CD4-positive, alpha-beta memory T cell (primary cell): ENCODE data around the gene NF1. TPM values are rescaled to one million over a fixed set of nuclear protein-coding genes. Genes with fewer than 3 reads are reported as not detected.

Source experiments
- CTCF ChIA-PET: fragments of 350-600 bp; sonication (Branson Sonifier 250); formaldehyde crosslinking; loops from one replicate; lab custom pipeline; 2021; ENCODE audit warnings: inconsistent platforms; ENCODE audit not compliant: partially characterized antibody; lab: Charles Lee
- POLR2A ChIA-PET: fragments of 350-600 bp; sonication (Branson Sonifier 250); formaldehyde crosslinking; loops from one replicate; lab custom pipeline; 2021; ENCODE audit not compliant: partially characterized antibody; lab: Charles Lee
- DNase-seq, 5 donors: peaks; one replicate each; pipeline versions ENCODE4 v3.0.0 to v3.0.0-alpha.2; 2020 to 2022; ENCODE audit warnings: mixed read lengths in 1 of 5
- H3K27ac ChIP-seq: one replicate; pipeline ENCODE4 v1.7.0; 2013; ENCODE audit warnings: low read depth, low read length
- H3K27me3 ChIP-seq: 2 replicates; pipeline ENCODE4 v1.7.0; 2013; ENCODE audit warnings: mild to moderate bottlenecking, low read length, moderate library complexity; ENCODE audit not compliant: insufficient read depth
- H3K36me3 ChIP-seq: 2 replicates; pipeline ENCODE4 v1.7.0; 2013; ENCODE audit warnings: mild to moderate bottlenecking, low read length, moderate library complexity; ENCODE audit not compliant: insufficient read depth
- H3K4me1 ChIP-seq: 2 replicates; pipeline ENCODE4 v1.7.0; 2013; ENCODE audit warnings: mild to moderate bottlenecking, low read length, moderate library complexity; ENCODE audit not compliant: insufficient read depth
- H3K4me3 ChIP-seq, 2 donors: one replicate each; pipeline ENCODE4 v1.7.0; 2013; ENCODE audit warnings: low read length in 2 of 2, mild to moderate bottlenecking in 1 of 2
- H3K9me3 ChIP-seq, 2 donors: one replicate each; pipeline ENCODE4 v1.7.0; 2013; ENCODE audit warnings: low read length in 2 of 2, control low read depth in 1 of 2; ENCODE audit not compliant: control insufficient read depth in 1 of 2
- H3K27ac Mint-ChIP-seq, 7 donors: one replicate each; pipeline ENCODE4 v1.8.0; 2020 to 2021; ENCODE audit warnings: mixed read lengths in 7 of 7, mild to moderate bottlenecking in 6 of 7, inconsistent platforms in 3 of 7, moderate library complexity in 3 of 7
- H3K27me3 Mint-ChIP-seq, 2 donors: one replicate each; pipeline ENCODE4 v1.8.0; 2020 to 2021; ENCODE audit warnings: mixed read lengths in 2 of 2
- H3K36me3 Mint-ChIP-seq, 2 donors: one replicate each; pipeline ENCODE4 v1.8.0; 2020 to 2021; ENCODE audit warnings: mixed read lengths in 2 of 2, inconsistent platforms in 1 of 2, mild to moderate bottlenecking in 1 of 2
- H3K4me1 Mint-ChIP-seq, 4 donors: one replicate each; pipeline ENCODE4 v1.8.0; 2020 to 2021; ENCODE audit warnings: mixed read lengths in 4 of 4, mild to moderate bottlenecking in 1 of 4
- H3K4me3 Mint-ChIP-seq, 8 donors: one replicate each; pipeline ENCODE4 v1.8.0; 2020 to 2021; ENCODE audit warnings: mixed read lengths in 8 of 8, mild to moderate bottlenecking in 7 of 8, moderate library complexity in 6 of 8, inconsistent platforms in 3 of 8
- H3K9me3 Mint-ChIP-seq, 8 donors: one replicate each; pipeline ENCODE4 v1.8.0; 2020 to 2021; ENCODE audit warnings: mixed read lengths in 8 of 8, mild to moderate bottlenecking in 5 of 8, inconsistent platforms in 3 of 8, moderate library complexity in 1 of 8
- intact Hi-C: fragments of 100-400 bp; cut with micrococcal nuclease; formaldehyde crosslinking; loops from one replicate; pipeline ENCODE4 v1.15.1; 2023
- polyA plus RNA-seq, 2 donors: library from polyadenylated mRNA; unstranded; fragments of 300-500 nt; fragmentation: Illumina TruSeq; gene quantifications; one replicate each; pipeline ENCODE4 v1.2.3, GENCODE V29; 2021
- total RNA-seq, 2 experiments: library from RNA; stranded (reverse); gene quantifications; one replicate each; pipeline ENCODE4 v1.2.3, GENCODE V29; 2021

The NF1 gene
- total and polyA plus RNA-seq, 4 experiments from 2014 or later, result 5.5 to 52.4 (median 27.9) TPM

DNA sequence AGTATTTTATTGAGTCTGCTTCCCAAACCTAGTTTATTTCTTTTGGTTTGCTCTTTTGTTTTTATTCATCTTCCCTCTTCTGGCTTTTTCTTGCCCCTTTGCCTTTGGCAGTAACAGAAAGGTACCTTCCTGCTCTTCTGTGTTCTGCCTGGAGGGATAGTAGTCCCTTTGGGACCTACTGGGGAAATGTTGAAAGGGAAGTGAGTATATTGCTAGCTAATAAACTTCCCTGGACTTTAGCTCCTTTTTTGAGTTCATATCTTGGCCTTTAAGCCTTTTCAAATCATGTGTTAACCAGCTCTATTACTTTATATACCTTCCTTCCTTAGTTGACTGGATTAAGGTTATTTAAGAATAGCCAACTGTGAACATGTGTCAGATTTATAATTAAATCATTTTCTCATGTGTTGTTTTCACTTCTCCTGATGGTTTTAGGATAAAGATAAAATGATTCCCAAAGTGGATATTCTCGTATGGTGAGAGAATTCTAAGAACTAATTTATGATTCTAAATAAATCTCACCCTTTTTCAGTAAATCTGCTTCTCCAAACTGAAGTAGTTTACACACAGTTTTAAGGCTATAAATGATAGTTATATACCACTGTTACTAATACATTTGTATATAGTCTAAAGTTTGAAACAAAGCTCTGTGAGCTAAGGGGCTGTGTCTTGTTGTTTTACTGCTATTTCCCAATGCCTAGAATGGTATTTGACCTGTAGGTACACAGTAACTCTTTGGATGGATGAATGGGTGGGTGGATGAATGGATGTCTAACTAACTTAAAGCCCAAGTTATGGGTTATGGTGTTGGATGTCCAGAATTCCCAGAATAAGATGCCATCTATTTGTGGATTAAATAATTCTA, 156.6 kb downstream of the NF1 start:
- POLR2A ChIA-PET, result no interaction called here
- Histone ChIP-seq H3K4me1 (no peaks in the 10 kb centered on the region), H3K27me3 (no peaks in the 10 kb centered on the region), H3K9me3 (no peaks in the 10 kb centered on the region), H3K36me3 (no peaks in the 10 kb centered on the region), H3K27ac (no peak overlapping the region), H3K4me3 (no peak overlapping the region)
- intact Hi-C loops, result no loop called here
- Mint-ChIP-seq H3K27ac (no peak overlapping the region), H3K4me3 (no peak overlapping the region), H3K9me3 (no peaks in the 10 kb centered on the region), H3K27me3 (no peaks in the 10 kb centered on the region), H3K36me3 (peaks cover 0 to 2% of the 10 kb centered on the region in 2 donors), H3K4me1 (no peaks in the 10 kb centered on the region)
- no peak for DNase-seq
- CTCF ChIA-PET, result interaction anchor here (0.6 to 1.4 kb wide), 4 partner anchors 15 to 369 kb away, joined by 3 to 5 read pairs (median 4); no protein-coding TSS in a partner anchor

DNA sequence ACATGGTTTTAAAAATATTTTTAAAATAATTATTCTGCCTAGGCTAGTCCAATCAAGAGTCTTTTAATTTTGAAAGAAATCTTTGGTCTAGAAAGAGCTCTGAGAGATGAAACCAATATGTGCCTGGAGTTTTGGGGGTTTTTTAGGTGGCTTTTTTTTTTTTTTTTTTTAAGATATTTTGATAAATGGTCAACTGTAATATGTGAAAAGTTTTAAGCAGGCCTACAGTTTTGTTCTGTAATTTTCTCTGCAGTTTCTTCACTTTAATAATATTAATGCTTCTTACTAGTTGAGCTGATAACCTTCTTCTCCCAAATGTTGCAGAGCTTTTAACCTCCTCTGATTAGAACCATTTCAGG, 157.2 kb downstream of the NF1 start:
- CTCF ChIA-PET, result interaction anchor here (0.6 to 1.4 kb wide), 6 partner anchors 15 to 369 kb away, joined by 3 to 5 read pairs (median 4); no protein-coding TSS in a partner anchor
- no peaks in the 10 kb centered on the region for H3K4me1 Mint-ChIP-seq

DNA sequence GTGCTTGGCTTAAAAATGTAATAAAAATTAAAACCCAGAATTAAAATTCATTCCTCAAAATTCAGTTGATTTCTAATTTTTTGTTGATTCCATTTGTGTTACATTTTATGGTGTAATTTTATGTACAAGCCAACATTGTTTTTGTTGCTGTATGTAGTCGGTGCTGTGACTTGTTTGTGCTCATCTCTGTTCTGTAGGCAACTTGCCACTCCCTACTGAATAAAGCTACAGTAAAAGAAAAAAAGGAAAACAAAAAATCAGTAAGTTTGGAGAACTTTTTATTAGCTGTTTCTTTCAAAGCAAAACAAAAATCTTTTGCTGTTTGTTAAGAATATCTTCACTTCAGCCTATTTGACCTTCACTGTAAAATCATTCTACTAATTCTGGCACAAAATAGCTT, 158.0 kb downstream of the NF1 start:
- H3K36me3 Mint-ChIP-seq, result peaks cover 0 to 2% of the 10 kb centered on the region in 2 donors
- no peaks in the 10 kb centered on the region for H3K9me3 Mint-ChIP-seq
- H3K27me3 ChIP-seq, result no peaks in the 10 kb centered on the region
- POLR2A ChIA-PET, result no interaction called here
- H3K27me3 Mint-ChIP-seq, result no peaks in the 10 kb centered on the region
- H3K4me1 Mint-ChIP-seq, result no peaks in the 10 kb centered on the region
- intact Hi-C loops, result no loop called here
- H3K4me3 Mint-ChIP-seq, result no peak overlapping the region
- no peaks in the 10 kb centered on the region for H3K9me3 ChIP-seq
- no peak overlapping the region for H3K4me3 ChIP-seq
- H3K27ac ChIP-seq, result no peak overlapping the region
- H3K4me1 ChIP-seq, result no peaks in the 10 kb centered on the region
- no peaks in the 10 kb centered on the region for H3K36me3 ChIP-seq
- DNase-seq, result no peak
- CTCF ChIA-PET, result interaction anchor here (1.2 to 1.4 kb wide), 2 partner anchors 14 to 120 kb away, joined by 4 to 5 read pairs; no protein-coding TSS in a partner anchor
- no peak overlapping the region for H3K27ac Mint-ChIP-seq

More for the DNA sequence above, 157.2 kb downstream of the NF1 start:
- H3K9me3 Mint-ChIP-seq, result no peaks in the 10 kb centered on the region
- H3K27me3 ChIP-seq, result no peaks in the 10 kb centered on the region
- peaks cover 0 to 2% of the 10 kb centered on the region in 2 donors for H3K36me3 Mint-ChIP-seq
- H3K36me3 ChIP-seq, result no peaks in the 10 kb centered on the region
- intact Hi-C loops, result no loop called here
- H3K27ac Mint-ChIP-seq, result no peak overlapping the region
- no peak overlapping the region for H3K4me3 Mint-ChIP-seq
- no peak for DNase-seq
- no peaks in the 10 kb centered on the region for H3K4me1 ChIP-seq
- no peak overlapping the region for H3K4me3 ChIP-seq
- no peaks in the 10 kb centered on the region for H3K27me3 Mint-ChIP-seq
- H3K9me3 ChIP-seq, result no peaks in the 10 kb centered on the region
- POLR2A ChIA-PET, result no interaction called here
- no peak overlapping the region for H3K27ac ChIP-seq

DNA sequence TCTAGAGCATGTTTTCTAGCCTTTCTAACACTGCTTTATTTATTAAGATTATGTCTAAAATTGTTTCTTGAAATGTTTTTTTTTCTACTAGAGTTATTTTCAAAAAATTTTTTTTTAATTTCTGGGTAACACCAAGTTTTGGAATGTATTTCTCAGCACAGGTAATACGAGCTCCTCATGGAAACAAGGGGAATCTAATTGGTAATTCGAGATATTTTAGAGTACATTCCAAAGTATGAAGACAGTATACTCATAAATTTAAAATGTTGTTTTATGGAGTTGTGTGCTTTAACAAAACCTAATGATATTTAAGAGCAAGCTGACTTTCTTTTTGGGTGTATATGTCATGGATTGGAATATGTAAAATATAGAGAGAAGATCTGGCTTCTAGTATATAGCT, 159.9 kb downstream of the NF1 start:
- Mint-ChIP-seq H3K9me3 (no peaks in the 10 kb centered on the region), H3K27ac (no peak overlapping the region), H3K27me3 (no peaks in the 10 kb centered on the region), H3K36me3 (peaks cover 0 to 2% of the 10 kb centered on the region in 2 donors), H3K4me1 (no peaks in the 10 kb centered on the region), H3K4me3 (no peak overlapping the region)
- CTCF ChIA-PET, result interaction anchor here (1.7 kb wide), 1 partner anchor 39 kb away, joined by 5 read pairs; no protein-coding TSS in a partner anchor
- Histone ChIP-seq H3K27ac (no peak overlapping the region), H3K4me1 (no peaks in the 10 kb centered on the region), H3K4me3 (no peak overlapping the region), H3K27me3 (no peaks in the 10 kb centered on the region), H3K9me3 (no peaks in the 10 kb centered on the region), H3K36me3 (no peaks in the 10 kb centered on the region)
- POLR2A ChIA-PET, result no interaction called here
- intact Hi-C loops, result no loop called here
- DNase-seq, result no peak

DNA sequence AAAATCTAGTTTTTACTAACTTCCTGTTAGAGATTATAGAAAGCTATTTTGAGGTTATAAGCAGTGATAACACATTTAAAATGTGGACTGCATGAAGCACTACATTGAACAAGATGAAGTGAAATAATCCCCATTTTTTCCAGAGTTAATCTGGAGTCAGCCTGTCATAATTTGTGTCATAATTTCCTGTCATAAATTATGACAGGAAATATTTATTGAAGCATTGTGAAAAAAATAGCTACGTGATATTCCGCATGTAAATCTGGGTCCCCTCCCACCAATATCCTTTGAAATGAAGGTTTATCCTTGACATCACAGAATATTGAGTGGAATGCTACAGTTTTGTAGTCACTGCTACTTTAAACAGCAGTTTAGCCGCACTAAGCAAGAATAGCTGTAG, 162.2 kb downstream of the NF1 start:
- CTCF ChIA-PET, result interaction anchor here (1.7 kb wide), 1 partner anchor 10 kb away, joined by 5 read pairs; no protein-coding TSS in a partner anchor
- no peaks in the 10 kb centered on the region for H3K27me3 Mint-ChIP-seq

DNA sequence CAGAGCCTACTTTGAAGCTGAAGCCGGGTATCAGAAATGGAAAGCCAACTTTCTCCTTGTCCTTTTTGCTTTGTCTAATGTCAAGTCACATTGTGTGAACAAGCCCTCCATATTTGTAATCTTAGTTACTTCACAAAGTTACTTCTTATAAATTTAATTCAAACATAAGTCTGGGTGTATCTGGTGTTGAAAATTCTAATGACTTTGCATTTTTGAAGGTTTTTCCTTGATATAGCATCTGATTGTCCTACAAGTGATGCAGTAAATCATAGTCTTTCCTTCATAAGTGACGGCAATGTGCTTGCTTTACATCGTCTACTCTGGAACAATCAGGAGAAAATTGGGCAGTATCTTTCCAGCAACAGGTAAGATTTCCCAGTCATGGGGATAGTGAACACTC, 165.4 kb downstream of the NF1 start:
- Histone ChIP-seq H3K27ac (no peak overlapping the region), H3K27me3 (no peaks in the 10 kb centered on the region), H3K9me3 (no peaks in the 10 kb centered on the region), H3K36me3 (no peaks in the 10 kb centered on the region), H3K4me1 (no peaks in the 10 kb centered on the region), H3K4me3 (no peak overlapping the region)
- Mint-ChIP-seq H3K4me1 (no peaks in the 10 kb centered on the region), H3K36me3 (peaks cover 2 to 17% of the 10 kb centered on the region in 2 donors), H3K9me3 (no peaks in the 10 kb centered on the region), H3K27me3 (no peaks in the 10 kb centered on the region), H3K27ac (peak overlapping the region in 1 of 7 donors; percentile 10), H3K4me3 (no peak overlapping the region)
- intact Hi-C loops, result no loop called here
- ChIA-PET CTCF (no interaction called here), POLR2A (no interaction called here)
- no peak for DNase-seq

More for the DNA sequence above, 162.2 kb downstream of the NF1 start:
- H3K9me3 Mint-ChIP-seq, result no peaks in the 10 kb centered on the region
- Histone ChIP-seq H3K36me3 (no peaks in the 10 kb centered on the region), H3K27ac (no peak overlapping the region), H3K4me1 (no peaks in the 10 kb centered on the region), H3K4me3 (no peak overlapping the region), H3K27me3 (no peaks in the 10 kb centered on the region), H3K9me3 (no peaks in the 10 kb centered on the region)
- peaks cover 2 to 16% of the 10 kb centered on the region in 2 donors for H3K36me3 Mint-ChIP-seq
- H3K27ac Mint-ChIP-seq, result no peak overlapping the region
- DNase-seq, result no peak
- intact Hi-C loops, result no loop called here
- no peaks in the 10 kb centered on the region for H3K4me1 Mint-ChIP-seq
- H3K4me3 Mint-ChIP-seq, result no peak overlapping the region
- POLR2A ChIA-PET, result no interaction called here

DNA sequence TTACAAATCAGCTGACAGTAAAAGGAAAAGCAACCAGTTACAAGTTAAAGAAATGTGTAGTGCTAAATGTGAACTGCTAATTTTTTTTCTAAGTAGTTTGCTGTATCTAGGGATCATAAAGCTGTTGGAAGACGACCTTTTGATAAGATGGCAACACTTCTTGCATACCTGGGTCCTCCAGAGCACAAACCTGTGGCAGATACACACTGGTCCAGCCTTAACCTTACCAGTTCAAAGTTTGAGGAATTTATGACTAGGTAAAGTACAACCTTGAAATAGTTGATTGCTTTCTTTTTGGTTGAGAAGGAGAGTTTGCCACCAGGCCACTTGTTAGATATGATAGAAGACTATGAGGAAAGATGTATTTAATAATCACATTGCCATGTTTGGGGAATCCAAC, 166.8 kb downstream of the NF1 start:
- peaks cover 2 to 20% of the 10 kb centered on the region in 2 donors for H3K36me3 Mint-ChIP-seq
- ChIA-PET POLR2A (no interaction called here), CTCF (interaction anchor here (0.5 kb wide), 1 partner anchor 549 kb away, joined by 3 read pairs; no protein-coding TSS in a partner anchor)
- Histone ChIP-seq H3K27ac (no peak overlapping the region), H3K36me3 (peaks cover 3% of the 10 kb centered on the region), H3K27me3 (no peaks in the 10 kb centered on the region), H3K9me3 (no peaks in the 10 kb centered on the region), H3K4me3 (no peak overlapping the region), H3K4me1 (no peaks in the 10 kb centered on the region)
- H3K9me3 Mint-ChIP-seq, result no peaks in the 10 kb centered on the region
- H3K4me1 Mint-ChIP-seq, result peaks cover 0 to 3% (median under 1%) of the 10 kb centered on the region in 4 donors
- intact Hi-C loops, result no loop called here
- no peak overlapping the region for H3K27ac Mint-ChIP-seq
- H3K4me3 Mint-ChIP-seq, result no peak overlapping the region
- DNase-seq, result no peak
- no peaks in the 10 kb centered on the region for H3K27me3 Mint-ChIP-seq
